Calu3 (cell line): Measurements from ENCODE around the gene SMTNL2. TPM values are rescaled to one million over a fixed set of nuclear protein-coding genes. Genes with fewer than 3 reads are reported as not detected.
"Not testable (repeated sequence)": the region's sequence is repeated elsewhere in the genome, so short reads cannot be mapped to it uniquely, and the experiment has no call there.

Experiments
- BruUV-seq: library from RNA; stranded (reverse); fragments of 400-500 nt; replicated peaks from 2 replicates; lab custom pipeline; 2021; lab: Mats Ljungman, UMichigan
- CTCF ChIA-PET: fragments of 300-600 bp; sonication (Branson Sonifier 250); formaldehyde crosslinking; loops from one replicate; lab custom pipeline; 2022; ENCODE audit warnings: antibody characterized with exemption; lab: Charles Lee
- DNase-seq: peaks from one replicate; pipeline ENCODE4 v3.0.0; 2022
- H3K27ac Mint-ChIP-seq: one replicate; pipeline ENCODE4 v1.8.0; 2022; ENCODE audit warnings: mixed read lengths; ENCODE audit not compliant: unreplicated experiment
- H3K27me3 Mint-ChIP-seq: one replicate; pipeline ENCODE4 v1.8.0; 2022; ENCODE audit warnings: mixed read lengths; ENCODE audit not compliant: unreplicated experiment
- H3K36me3 Mint-ChIP-seq: one replicate; pipeline ENCODE4 v1.8.0; 2022; ENCODE audit warnings: mild to moderate bottlenecking, moderate library complexity, mixed read lengths; ENCODE audit not compliant: insufficient read depth, unreplicated experiment
- H3K4me1 Mint-ChIP-seq: one replicate; pipeline ENCODE4 v1.8.0; 2022; ENCODE audit warnings: mild to moderate bottlenecking, low read depth, mixed read lengths; ENCODE audit not compliant: unreplicated experiment
- H3K4me3 Mint-ChIP-seq: one replicate; pipeline ENCODE4 v1.8.0; 2022; ENCODE audit warnings: mild to moderate bottlenecking, low read depth, moderate library complexity, mixed read lengths; ENCODE audit not compliant: unreplicated experiment
- H3K9me3 Mint-ChIP-seq: one replicate; pipeline ENCODE4 v1.8.0; 2022; ENCODE audit warnings: low read depth, mixed read lengths; ENCODE audit not compliant: unreplicated experiment
- CTCF ChIP-seq: fragments of 200-600 bp; IDR thresholded peaks from one replicate; pipeline ENCODE4 v1.8.0; 2022; ENCODE audit warnings: antibody characterized with exemption; ENCODE audit not compliant: unreplicated experiment
- intact Hi-C: fragments of 100-400 bp; cut with micrococcal nuclease; formaldehyde crosslinking; loops from one replicate; pipeline ENCODE4 v1.10.0; 2022; ENCODE audit not compliant: unreplicated experiment
- total RNA-seq: library from RNA; stranded (reverse); gene quantifications from 2 replicates; pipeline ENCODE4 v1.2.3, GENCODE V29; 2022

Gene SMTNL2
- total RNA-seq, 1 experiment from 2014 or later = not detected

DNA sequence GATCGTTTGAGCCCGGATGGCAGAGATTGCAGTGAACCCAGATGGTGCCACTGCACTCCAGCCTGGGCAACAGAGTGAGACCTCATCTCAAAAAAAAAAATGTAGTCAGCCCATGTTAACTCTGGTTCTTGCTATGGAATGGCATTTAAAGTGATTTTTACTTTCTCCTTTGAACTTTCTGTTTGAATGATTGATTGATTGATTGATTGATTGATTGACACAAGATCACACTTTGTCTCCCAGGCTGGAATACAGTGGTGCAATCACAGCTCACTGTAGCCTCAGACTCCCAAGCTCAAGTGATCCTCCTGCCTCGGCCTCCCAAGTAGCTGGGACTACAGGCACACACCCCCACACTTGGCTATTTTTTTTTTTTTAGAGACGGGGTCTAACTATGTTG is 17.0 kb downstream of the SMTNL2 start:
- no peak for TF ChIP-seq CTCF
- no peaks in the 10 kb centered on the region for H3K36me3 Mint-ChIP-seq
- H3K4me3 Mint-ChIP-seq = no peak overlapping the region
- no peaks in the 10 kb centered on the region for H3K9me3 Mint-ChIP-seq
- intact Hi-C loops = no loop called here
- peaks cover 59% of the 10 kb centered on the region for H3K27me3 Mint-ChIP-seq
- DNase-seq = no peak
- BruUV-seq = no TSS peak
- CTCF ChIA-PET = no interaction called here
- H3K4me1 Mint-ChIP-seq = no peaks in the 10 kb centered on the region
- no peak overlapping the region for H3K27ac Mint-ChIP-seq

GRCh38 chr17:4602041-4602440 is 17.7 kb downstream of the SMTNL2 start:
- Mint-ChIP-seq H3K4me3 (no peak overlapping the region), H3K9me3 (no peaks in the 10 kb centered on the region), H3K36me3 (no peaks in the 10 kb centered on the region), H3K4me1 (no peaks in the 10 kb centered on the region), H3K27me3 (peaks cover 54% of the 10 kb centered on the region), H3K27ac (no peak overlapping the region)
- TF ChIP-seq CTCF = no peak
- CTCF ChIA-PET = no interaction called here
- no TSS peak for BruUV-seq
- no peak for DNase-seq
- intact Hi-C loops = no loop called here

GRCh38 chr17:4604111-4604644 is 19.8 kb downstream of the SMTNL2 start:
- Mint-ChIP-seq H3K27ac (no peak overlapping the region), H3K27me3 (peaks cover 61% of the 10 kb centered on the region), H3K9me3 (no peaks in the 10 kb centered on the region), H3K4me3 (no peak overlapping the region), H3K36me3 (no peaks in the 10 kb centered on the region), H3K4me1 (no peaks in the 10 kb centered on the region)
- BruUV-seq = no TSS peak
- no peak for DNase-seq
- no peak for TF ChIP-seq CTCF
- CTCF ChIA-PET = no interaction called here
- intact Hi-C loops = no loop called here

DNA sequence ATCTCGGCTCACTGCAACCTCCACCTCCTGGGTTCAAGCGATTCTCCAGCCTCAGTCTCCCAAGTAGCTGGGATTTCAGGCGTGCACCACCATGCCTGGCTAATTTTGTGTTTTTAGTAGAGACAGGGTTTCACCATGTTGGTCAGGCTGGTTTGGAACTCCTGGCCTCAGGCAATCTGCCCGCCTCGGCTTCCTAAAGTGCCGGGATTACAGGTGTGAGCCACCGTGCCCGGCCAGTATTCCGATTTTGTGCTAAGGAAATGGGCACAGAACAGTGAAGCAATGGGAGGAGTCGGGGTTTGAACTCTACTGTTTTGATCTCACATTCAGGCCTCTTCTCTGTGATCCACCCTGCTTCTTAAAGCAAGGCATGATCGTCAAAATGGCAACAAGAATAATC is 20.4 kb downstream of the SMTNL2 start:
- DNase-seq, BruUV-seq, H3K27ac Mint-ChIP-seq, H3K4me3 Mint-ChIP-seq, intact Hi-C loops, H3K4me1 Mint-ChIP-seq, H3K9me3 Mint-ChIP-seq, CTCF ChIA-PET, H3K36me3 Mint-ChIP-seq: not testable (repeated sequence)
- H3K27me3 Mint-ChIP-seq = peaks cover 61% of the 10 kb centered on the region

GRCh38 chr17:4605826-4606225 is 21.5 kb downstream of the SMTNL2 start:
- CTCF ChIA-PET = no interaction called here
- H3K4me1 Mint-ChIP-seq = no peaks in the 10 kb centered on the region
- no peaks in the 10 kb centered on the region for H3K36me3 Mint-ChIP-seq
- no peak for DNase-seq
- peaks cover 62% of the 10 kb centered on the region for H3K27me3 Mint-ChIP-seq
- no peak overlapping the region for H3K27ac Mint-ChIP-seq
- no TSS peak for BruUV-seq
- TF ChIP-seq CTCF = no peak
- H3K4me3 Mint-ChIP-seq = no peak overlapping the region
- H3K9me3 Mint-ChIP-seq = no peaks in the 10 kb centered on the region
- intact Hi-C loops = no loop called here
